ENCODE data around the gene COA7. TPM values are rescaled to one million over a fixed set of nuclear protein-coding genes. Genes with fewer than 3 reads are reported as not detected.
A peak's percentile ranks its signal among the peaks of the same experiment; 100 is the strongest.

The COA7 gene
- polyA plus RNA-seq, 3 donors, result 4.8 to 8.5 (median 6.2) TPM

DNA sequence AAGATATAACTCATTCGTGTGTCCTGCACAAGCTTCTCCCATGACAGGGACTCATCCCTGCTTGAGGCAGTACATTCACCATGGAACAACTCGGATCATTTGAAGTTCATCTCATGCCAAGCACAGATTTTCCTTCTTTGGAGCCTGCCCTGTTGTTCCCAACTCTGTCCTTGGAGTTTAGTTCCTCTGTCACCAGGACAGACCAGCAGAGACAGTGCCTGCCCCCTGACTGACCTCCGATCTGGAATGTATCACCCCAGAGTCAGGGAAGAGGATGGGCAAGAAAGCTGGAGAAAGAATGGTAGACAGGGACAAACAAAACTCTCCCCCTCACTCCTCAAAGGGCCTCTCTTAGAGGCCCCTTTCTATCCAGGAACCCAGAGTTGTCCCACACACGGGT is 60.2 kb downstream of the COA7 start:
- no peak overlapping the region for H3K4me2 ChIP-seq (replicated peaks; ENCODE audit: extremely low read depth, low read length, poor library complexity, severe bottlenecking)
- peaks cover 49% of the 10 kb centered on the region for H3K4me1 Mint-ChIP-seq
- WGBS (ENCODE audit: insufficient coverage), result 76% methylated on average over 2 of the region's 4 CpGs
- peak overlapping the region in 6 of 7 donors; percentile 94 to 98 (median 96) for H3K27ac Mint-ChIP-seq
- peaks cover 8% of the 10 kb centered on the region in 2 donors for H3K27me3 ChIP-seq (ENCODE audit: control insufficient read depth in 2 of 2, insufficient read depth in 2 of 2, low read length in 2 of 2)
- no peaks in the 10 kb centered on the region for H3K36me3 ChIP-seq (replicated peaks in 1 of 2; ENCODE audit: control insufficient read depth in 1 of 2, insufficient read depth in 2 of 2, low read length in 2 of 2)
- H3K79me2 ChIP-seq (ENCODE audit: insufficient read depth, low read length), result no peaks in the 10 kb centered on the region
- H3K9me3 ChIP-seq (replicated peaks in 1 of 2; ENCODE audit: control insufficient read depth in 1 of 2, insufficient read depth in 1 of 2, low read length in 2 of 2), result no peaks in the 10 kb centered on the region
- H3K27me3 Mint-ChIP-seq (ENCODE audit: low read depth in 3 of 3), result peaks cover 12 to 13% (median 12%) of the 10 kb centered on the region in 3 donors
- H4K20me1 ChIP-seq (ENCODE audit: insufficient read depth, low read length), result no peaks in the 10 kb centered on the region
- H3K4me1 ChIP-seq (ENCODE audit: control insufficient read depth in 1 of 2, insufficient read depth in 2 of 2, low read length in 2 of 2), result peaks cover 27 to 42% of the 10 kb centered on the region in 2 donors
- H3K36me3 Mint-ChIP-seq, result peaks cover 0 to 15% of the 10 kb centered on the region in 2 donors
- H3K9ac ChIP-seq (ENCODE audit: insufficient read depth, low read length, poor library complexity, severe bottlenecking), result no peak overlapping the region
- peaks cover 0 to 5% (median 3%) of the 10 kb centered on the region in 7 donors for H3K9me3 Mint-ChIP-seq
- H3K27ac ChIP-seq (ENCODE audit: low read depth in 1 of 2, low read length in 2 of 2), result peak overlapping the region in 1 of 2 donors; percentile 82
- H2AFZ ChIP-seq (ENCODE audit: insufficient read depth, low read depth, low read length, poor library complexity, severe bottlenecking), result no peak overlapping the region
- no peak overlapping the region for H3K4me3 Mint-ChIP-seq
- peak overlapping the region in 1 of 3 experiments; percentile 24 for H3K4me3 ChIP-seq (replicated peaks in 1 of 3; ENCODE audit: low read depth in 2 of 3, low read length in 3 of 3)
- no peak for DNase-seq
- intact Hi-C loops (cut with micrococcal nuclease), result loop anchor here (10.0 kb wide), 1 partner anchor 83 kb away; the partner anchor contains the start of gene TUT4 (in 2 of the 2)
- no peak for TF ChIP-seq CTCF (IDR thresholded peaks at IDR 0.05)

GRCh38 chr1:52636721-52637695 is 61.1 kb downstream of the COA7 start:
- no peaks in the 10 kb centered on the region for H3K79me2 ChIP-seq (ENCODE audit: insufficient read depth, low read length)
- Mint-ChIP-seq H3K27me3 (ENCODE audit: low read depth in 3 of 3) (peaks cover 20 to 22% (median 22%) of the 10 kb centered on the region in 3 donors), H3K9me3 (peaks cover 0 to 5% (median 3%) of the 10 kb centered on the region in 7 donors), H3K4me3 (peak overlapping the region; percentile 66 to 87), H3K4me1 (peaks cover 57% of the 10 kb centered on the region), H3K27ac (peak overlapping the region; percentile 84 to 98 (median 95)), H3K36me3 (peaks cover 0 to 17% of the 10 kb centered on the region in 2 donors)
- H3K27ac ChIP-seq (ENCODE audit: low read depth in 1 of 2, low read length in 2 of 2), result peak overlapping the region in 1 of 2 donors; percentile 82
- WGBS (ENCODE audit: insufficient coverage), result 0% methylated on average over 4 of the region's 11 CpGs
- peaks cover 36 to 51% of the 10 kb centered on the region in 2 donors for H3K4me1 ChIP-seq (ENCODE audit: control insufficient read depth in 1 of 2, insufficient read depth in 2 of 2, low read length in 2 of 2)
- H3K4me2 ChIP-seq (replicated peaks; ENCODE audit: extremely low read depth, low read length, poor library complexity, severe bottlenecking), result peak overlapping the region; percentile 38
- intact Hi-C loops (cut with micrococcal nuclease), result loop anchor here (10.0 kb wide), 1 partner anchor 82 kb away; the partner anchor contains the start of gene TUT4 (in 2 of the 2)
- peak overlapping the region in 1 of 3 experiments; percentile 24 for H3K4me3 ChIP-seq (replicated peaks in 1 of 3; ENCODE audit: low read depth in 2 of 3, low read length in 3 of 3)
- no peaks in the 10 kb centered on the region for H4K20me1 ChIP-seq (ENCODE audit: insufficient read depth, low read length)
- H2AFZ ChIP-seq (ENCODE audit: insufficient read depth, low read depth, low read length, poor library complexity, severe bottlenecking), result no peak overlapping the region
- DNase-seq, result peak; percentile 87 to 98 (median 89)
- TF ChIP-seq CTCF (IDR thresholded peaks at IDR 0.05), result no peak
- no peaks in the 10 kb centered on the region for H3K36me3 ChIP-seq (replicated peaks in 1 of 2; ENCODE audit: control insufficient read depth in 1 of 2, insufficient read depth in 2 of 2, low read length in 2 of 2)
- H3K9ac ChIP-seq (ENCODE audit: insufficient read depth, low read length, poor library complexity, severe bottlenecking), result peak overlapping the region; percentile 34
- peaks cover 15 to 17% of the 10 kb centered on the region in 2 donors for H3K27me3 ChIP-seq (ENCODE audit: control insufficient read depth in 2 of 2, insufficient read depth in 2 of 2, low read length in 2 of 2)
- no peaks in the 10 kb centered on the region for H3K9me3 ChIP-seq (replicated peaks in 1 of 2; ENCODE audit: control insufficient read depth in 1 of 2, insufficient read depth in 1 of 2, low read length in 2 of 2)

All from CD14-positive monocyte (primary cell).